ENCODE data around the gene ITPKB.
A peak's percentile ranks its signal among the peaks of the same experiment; 100 is the strongest.

DNA sequence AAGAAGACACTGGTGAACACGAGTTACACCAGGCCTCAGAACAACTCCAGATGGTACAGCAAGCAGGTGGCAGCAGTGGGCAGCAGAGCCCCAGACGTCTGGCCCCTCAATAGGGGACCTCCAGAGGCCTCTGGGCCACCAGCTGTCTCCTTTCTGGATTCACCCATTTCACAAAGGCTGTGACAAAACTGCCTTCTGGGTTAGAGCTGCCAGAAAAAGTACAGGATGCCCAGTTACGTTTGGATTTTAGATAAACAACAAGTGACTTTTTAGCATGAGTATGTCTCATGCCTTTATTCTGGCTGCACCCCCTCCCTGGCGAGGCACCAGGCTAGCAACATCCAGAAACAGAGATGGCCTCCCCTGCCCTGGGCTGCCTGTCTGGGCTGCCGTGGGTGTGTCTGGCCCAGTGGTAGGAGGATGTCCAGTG lies 30.1 kb downstream of the ITPKB start:
- TF ChIP-seq EZH2 (IDR thresholded peaks at IDR 0.05; ENCODE audit: low read depth, unreplicated experiment) (no peak), ETS1 (IDR thresholded peaks at IDR 0.05) (no peak), EZH2phosphoT487 (IDR thresholded peaks at IDR 0.05; ENCODE audit: unreplicated experiment) (no peak), POLR2AphosphoS5 (IDR thresholded peaks at IDR 0.05; ENCODE audit: low read depth) (no peak)
- TF ChIP-seq, protein P1, sequence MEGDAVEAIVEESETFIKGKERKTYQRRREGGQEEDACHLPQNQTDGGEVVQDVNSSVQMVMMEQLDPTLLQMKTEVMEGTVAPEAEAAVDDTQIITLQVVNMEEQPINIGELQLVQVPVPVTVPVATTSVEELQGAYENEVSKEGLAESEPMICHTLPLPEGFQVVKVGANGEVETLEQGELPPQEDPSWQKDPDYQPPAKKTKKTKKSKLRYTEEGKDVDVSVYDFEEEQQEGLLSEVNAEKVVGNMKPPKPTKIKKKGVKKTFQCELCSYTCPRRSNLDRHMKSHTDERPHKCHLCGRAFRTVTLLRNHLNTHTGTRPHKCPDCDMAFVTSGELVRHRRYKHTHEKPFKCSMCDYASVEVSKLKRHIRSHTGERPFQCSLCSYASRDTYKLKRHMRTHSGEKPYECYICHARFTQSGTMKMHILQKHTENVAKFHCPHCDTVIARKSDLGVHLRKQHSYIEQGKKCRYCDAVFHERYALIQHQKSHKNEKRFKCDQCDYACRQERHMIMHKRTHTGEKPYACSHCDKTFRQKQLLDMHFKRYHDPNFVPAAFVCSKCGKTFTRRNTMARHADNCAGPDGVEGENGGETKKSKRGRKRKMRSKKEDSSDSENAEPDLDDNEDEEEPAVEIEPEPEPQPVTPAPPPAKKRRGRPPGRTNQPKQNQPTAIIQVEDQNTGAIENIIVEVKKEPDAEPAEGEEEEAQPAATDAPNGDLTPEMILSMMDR (conservative IDR thresholded peaks at IDR 0.05; ENCODE audit: low read depth in 2 of 2): peak; percentile 11 to 45; a peak in 2 of 4 replicates

Data from GM23338 (cell line).